Measurements from ENCODE around the gene PITPNC1.

The PITPNC1 gene

DNA sequence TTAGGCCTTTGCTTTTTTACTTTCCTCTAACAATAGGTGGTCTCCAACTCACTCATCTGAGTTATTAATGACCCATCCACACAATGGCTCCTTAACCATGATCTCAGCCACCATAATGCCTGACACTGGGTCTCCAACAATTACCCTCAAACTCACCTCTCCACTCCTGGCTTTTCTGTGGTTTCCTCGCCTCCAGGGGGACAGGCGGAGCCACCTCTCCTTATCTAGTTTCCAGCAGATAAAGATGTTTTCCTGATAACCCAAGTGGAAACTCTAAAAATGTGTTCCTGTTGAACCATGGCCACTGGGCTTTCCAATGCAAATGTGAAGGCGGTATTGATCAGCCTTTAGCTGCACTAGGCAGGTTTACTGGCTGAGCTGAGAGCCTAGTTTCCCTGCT lies 331.3 kb downstream of the PITPNC1 start:
- no peak overlapping the region for H3K4me3 ChIP-seq (replicated peaks in 1 of 2; ENCODE audit: low read depth in 2 of 2, low read length in 2 of 2)
- TF ChIP-seq, protein P1, sequence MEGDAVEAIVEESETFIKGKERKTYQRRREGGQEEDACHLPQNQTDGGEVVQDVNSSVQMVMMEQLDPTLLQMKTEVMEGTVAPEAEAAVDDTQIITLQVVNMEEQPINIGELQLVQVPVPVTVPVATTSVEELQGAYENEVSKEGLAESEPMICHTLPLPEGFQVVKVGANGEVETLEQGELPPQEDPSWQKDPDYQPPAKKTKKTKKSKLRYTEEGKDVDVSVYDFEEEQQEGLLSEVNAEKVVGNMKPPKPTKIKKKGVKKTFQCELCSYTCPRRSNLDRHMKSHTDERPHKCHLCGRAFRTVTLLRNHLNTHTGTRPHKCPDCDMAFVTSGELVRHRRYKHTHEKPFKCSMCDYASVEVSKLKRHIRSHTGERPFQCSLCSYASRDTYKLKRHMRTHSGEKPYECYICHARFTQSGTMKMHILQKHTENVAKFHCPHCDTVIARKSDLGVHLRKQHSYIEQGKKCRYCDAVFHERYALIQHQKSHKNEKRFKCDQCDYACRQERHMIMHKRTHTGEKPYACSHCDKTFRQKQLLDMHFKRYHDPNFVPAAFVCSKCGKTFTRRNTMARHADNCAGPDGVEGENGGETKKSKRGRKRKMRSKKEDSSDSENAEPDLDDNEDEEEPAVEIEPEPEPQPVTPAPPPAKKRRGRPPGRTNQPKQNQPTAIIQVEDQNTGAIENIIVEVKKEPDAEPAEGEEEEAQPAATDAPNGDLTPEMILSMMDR (IDR thresholded peaks at IDR 0.05; ENCODE audit: low read depth, low read length): no peak
- DNase-seq (ENCODE audit: low read depth in 2 of 2): no peak

DNA sequence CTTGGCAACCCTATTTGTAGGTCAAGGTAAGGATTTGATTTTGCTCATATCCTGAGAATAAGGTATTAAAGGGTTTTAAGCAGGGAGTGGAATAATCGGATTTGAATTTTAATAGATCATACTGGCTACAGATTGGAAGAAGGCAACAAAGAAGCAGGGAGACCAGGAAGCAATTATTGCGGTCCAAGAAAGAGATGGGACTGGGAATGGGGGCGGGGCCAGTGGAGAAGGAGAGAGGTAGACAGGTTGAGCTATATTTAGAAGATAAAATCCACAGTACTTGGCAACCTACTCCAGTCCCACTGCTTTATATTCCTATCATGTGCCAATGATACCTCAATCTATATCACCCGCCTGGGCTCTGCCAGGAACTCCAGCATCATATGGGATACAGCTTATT lies 334.8 kb downstream of the PITPNC1 start:
- DNase-seq (ENCODE audit: low read depth in 2 of 2): no peak

DNA sequence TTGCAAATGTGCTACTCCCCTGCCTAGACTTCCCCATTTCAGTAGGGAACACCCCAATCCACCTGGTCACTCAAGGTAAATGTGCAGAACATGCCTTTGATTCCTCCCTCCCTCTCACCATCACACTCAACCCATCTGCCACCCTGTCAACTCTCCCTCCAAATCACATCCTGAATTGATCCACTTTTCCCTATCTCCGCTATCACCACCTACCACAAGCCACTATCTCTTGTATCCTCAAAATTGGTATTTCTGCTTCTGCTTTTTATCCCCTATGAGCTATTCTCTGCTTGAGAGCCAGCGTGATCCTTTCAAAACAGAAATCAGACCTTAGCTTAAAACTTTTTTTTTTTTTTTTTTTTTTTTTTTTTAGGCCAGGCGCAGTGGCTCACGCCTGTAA lies 335.3 kb downstream of the PITPNC1 start:
- TF ChIP-seq, protein P1 (IDR thresholded peaks at IDR 0.05; ENCODE audit: low read depth, low read length): no peak
- no peak overlapping the region for H3K4me3 ChIP-seq (replicated peaks in 1 of 2; ENCODE audit: low read depth in 2 of 2, low read length in 2 of 2)
- no peak for DNase-seq (ENCODE audit: low read depth in 2 of 2)

More for the DNA sequence above, 334.8 kb downstream of the PITPNC1 start:
- TF ChIP-seq, protein P1 (IDR thresholded peaks at IDR 0.05; ENCODE audit: low read depth, low read length): no peak
- no peak overlapping the region for H3K4me3 ChIP-seq (replicated peaks in 1 of 2; ENCODE audit: low read depth in 2 of 2, low read length in 2 of 2)

DNA sequence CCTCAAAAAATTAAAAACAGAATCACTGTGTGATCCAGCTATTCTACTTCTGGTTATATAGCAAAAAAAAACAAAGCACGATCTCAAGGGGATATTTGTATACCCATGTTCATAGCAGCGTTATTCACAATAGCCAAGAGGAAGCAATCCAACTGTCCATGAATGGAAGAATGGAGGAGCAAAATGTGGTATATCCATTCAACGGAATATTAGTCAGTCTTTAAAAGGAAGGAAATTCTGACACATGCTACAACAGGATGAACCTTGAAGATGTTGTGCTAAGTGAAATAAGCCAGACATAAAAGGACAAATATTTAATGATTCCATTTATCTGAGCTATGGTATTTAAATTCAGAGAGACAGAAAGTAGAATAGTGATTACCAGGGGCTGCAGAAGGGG lies 336.1 kb downstream of the PITPNC1 start:
- TF ChIP-seq, protein P1 (IDR thresholded peaks at IDR 0.05; ENCODE audit: low read depth, low read length): no peak
- no peak for DNase-seq (ENCODE audit: low read depth in 2 of 2)
- H3K4me3 ChIP-seq (replicated peaks in 1 of 2; ENCODE audit: low read depth in 2 of 2, low read length in 2 of 2): no peak overlapping the region

DNA sequence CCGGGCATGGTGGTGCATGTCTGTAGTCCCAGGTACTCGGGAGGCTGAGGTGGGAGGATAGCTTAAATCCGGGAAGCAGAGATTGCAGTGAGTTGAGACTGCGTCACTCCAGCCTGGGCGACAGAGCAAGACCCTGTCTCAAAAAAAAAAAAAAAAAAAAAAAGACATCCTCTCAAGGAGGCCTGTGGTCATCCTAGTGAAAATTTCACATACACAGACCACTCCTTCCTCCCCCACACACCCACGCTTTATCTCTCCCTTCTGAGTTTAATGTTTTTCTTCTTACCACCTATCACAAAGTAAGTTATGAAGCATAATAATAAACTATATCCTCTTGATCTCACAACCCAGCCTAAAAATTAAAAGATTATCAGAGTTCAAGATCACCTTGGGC lies 339.3 kb downstream of the PITPNC1 start:
- TF ChIP-seq, protein P1 (IDR thresholded peaks at IDR 0.05; ENCODE audit: low read depth, low read length): no peak
- no peak for DNase-seq (ENCODE audit: low read depth in 2 of 2)
- no peak overlapping the region for H3K4me3 ChIP-seq (replicated peaks in 1 of 2; ENCODE audit: low read depth in 2 of 2, low read length in 2 of 2)

DNA sequence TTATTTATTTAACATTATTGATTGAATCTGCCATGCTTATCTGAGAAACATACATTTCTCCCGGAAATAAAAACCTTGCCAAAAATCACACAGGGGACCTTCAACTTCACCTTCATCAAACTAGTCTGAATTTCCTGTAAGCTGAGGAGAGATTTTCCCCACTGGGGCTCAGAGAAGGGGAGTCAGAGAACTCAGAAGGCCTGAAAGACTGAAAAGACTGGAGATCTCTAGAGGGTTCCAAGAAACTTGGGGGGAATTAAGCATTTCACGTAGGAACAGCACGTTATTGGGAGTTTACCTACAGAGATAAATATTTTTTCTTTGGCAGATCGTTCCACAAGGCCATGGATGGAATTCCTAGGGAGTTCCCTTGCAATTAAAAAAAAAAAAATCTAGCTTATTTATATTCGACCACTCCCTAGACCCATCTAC lies 340.1 kb downstream of the PITPNC1 start:
- peak overlapping the region; percentile 56 to 91 for H3K4me3 ChIP-seq (replicated peaks in 1 of 2; ENCODE audit: low read depth in 2 of 2, low read length in 2 of 2)
- TF ChIP-seq, protein P1 (IDR thresholded peaks at IDR 0.05; ENCODE audit: low read depth, low read length): no peak
- DNase-seq (ENCODE audit: low read depth in 2 of 2): no peak

DNA sequence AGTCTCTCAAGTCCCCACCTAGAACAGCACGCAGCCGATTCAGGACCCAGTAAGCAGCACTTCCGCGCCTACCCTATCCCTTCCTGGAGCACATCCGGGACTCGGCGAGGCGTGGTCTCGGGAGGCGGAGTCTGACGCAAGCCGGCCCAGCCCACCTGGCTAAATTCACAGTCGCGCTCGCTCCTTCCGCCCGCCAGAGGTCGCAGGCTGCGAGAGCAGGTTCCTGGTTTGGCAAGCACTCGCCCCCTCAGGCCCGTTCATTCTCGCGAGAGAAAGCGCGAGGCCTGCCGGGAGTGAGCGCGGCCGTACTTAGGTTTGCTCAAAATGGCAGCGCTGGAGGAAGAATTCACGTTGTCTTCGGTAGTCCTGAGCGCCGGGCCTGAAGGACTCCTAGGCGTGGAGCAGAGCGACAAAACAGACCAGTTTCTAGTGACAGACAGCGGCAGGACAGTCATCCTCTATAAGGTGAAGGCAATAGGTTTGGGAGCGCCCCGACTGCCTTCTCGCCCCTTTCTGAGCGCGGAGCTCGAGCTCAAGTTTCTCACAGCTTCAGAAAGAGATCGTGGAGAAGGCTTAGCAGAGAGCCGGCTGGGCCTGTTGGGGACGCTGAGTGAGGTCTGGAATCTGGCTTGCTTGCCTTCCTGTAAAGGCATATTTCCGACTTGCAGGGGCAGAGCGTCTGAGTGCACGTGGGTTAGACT lies 340.7 kb downstream of the PITPNC1 start, which contains the start of gene NOL11:
NOL11 (plus strand) TSS at position 313 of the 701 bp plus-strand sequence; CDS start at position 325, 12 bp downstream.
- peak; percentile 99 for DNase-seq (ENCODE audit: low read depth in 2 of 2)
- TF ChIP-seq, protein P1 (IDR thresholded peaks at IDR 0.05; ENCODE audit: low read depth, low read length): peak; percentile 91
- H3K4me3 ChIP-seq (replicated peaks in 1 of 2; ENCODE audit: low read depth in 2 of 2, low read length in 2 of 2): peak within 1 kb of the TSS; percentile 91 to 99

Measured in cardiac fibroblast (primary cell).